GM19455 (cell line): ENCODE data around the gene WNT7A.

ENCODE experiments used
- ATAC-seq: cut with Tn5 transposase; IDR thresholded peaks from one replicate; pipeline ENCODE4 v1.9.1; 2021; ENCODE audit not compliant: unreplicated experiment

Gene WNT7A

DNA sequence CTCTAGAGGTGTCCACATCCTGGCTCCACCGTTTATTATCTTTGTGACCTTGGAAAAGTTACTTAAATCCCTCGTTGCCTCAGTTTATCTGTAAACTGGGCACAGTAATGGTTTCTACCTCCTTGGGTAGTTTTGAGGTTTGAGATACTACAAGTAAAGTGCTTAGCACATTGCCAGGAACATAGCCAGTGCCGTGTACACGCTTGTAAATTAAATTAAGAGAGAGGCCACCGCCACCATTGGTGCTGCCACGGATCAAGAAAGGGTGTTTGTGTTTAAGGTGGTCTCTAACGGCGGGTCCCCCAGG is 5.8 kb upstream of the WNT7A start:
- ATAC-seq = no peak

DNA sequence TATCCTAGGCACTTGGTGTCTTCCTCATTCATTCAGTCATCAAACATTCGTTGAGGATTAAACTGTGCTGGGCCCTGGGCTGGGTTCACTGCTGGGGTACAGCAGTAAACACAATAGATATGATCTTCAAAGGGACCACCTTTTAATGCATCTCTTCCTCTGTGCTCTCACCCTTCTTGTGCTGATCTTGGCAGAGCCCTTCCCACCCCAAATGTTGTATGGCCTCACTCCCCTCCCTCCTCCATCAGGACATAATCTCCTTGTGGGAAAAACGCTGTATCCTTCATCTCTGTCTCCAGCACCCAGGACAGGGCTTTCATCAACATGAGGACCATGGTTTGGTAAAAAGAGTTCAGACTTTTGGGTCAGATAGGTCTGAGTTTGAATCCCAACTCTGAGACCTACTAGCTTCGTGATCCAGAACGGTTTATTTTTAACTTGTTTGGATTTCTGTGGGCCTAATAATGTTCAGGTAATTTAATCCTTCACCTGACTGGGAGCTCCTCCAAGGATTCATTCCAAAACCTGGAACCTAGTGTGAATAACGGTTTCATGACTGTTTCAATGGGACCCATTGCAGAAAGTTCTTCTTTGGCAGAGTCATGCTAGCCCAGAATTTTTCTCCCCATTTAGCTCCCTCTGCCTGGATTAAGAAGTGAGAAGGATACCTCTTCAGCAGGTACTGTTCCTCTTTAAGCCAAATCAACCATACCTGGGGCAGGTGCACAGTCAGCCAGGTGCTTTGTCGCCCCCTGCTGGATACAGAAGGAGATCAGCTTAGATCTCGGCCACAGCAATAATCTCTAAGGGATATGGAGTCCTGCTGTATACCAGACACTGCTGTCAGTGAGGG is 5.2 kb upstream of the WNT7A start:
- ATAC-seq = peak; percentile 69

DNA sequence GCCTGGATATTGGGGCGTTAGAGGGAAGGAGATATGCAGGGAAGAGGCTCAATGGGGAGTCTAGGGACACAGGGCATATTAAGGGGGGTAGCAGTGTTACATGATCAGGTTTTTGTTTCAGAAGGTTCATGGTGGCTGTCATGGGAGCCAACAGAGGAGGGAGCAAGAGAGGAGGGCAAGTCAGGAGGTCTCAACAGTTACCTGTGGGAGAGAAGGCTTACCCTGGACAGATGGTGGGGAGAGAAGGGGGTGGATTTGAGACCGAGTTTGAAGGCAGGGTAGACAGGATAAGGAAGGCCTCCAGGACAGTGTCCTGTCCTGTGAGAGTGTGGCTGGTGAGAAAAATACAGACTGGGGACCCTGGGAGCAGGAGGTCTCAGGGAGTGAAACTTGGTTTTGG is 3.8 kb upstream of the WNT7A start:
- no peak for ATAC-seq

DNA sequence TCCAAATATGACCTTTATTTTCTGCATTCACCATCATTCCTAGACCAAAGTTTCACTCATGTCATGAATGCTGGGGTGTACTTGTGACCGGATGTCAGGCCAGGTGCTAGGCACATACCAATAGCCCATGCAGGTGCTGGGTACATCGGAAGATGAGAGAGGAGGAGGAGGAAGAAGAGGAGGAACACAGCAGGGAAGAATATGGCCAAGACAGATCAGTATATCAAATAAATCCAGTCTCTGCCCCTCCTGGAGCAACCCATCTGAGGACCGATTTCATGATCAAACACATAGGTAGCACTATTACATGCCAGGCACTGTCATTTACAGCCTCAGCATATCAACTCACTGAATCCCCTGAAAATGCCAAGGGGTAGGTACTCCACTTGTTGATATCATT is 3.0 kb upstream of the WNT7A start:
- ATAC-seq = no peak

DNA sequence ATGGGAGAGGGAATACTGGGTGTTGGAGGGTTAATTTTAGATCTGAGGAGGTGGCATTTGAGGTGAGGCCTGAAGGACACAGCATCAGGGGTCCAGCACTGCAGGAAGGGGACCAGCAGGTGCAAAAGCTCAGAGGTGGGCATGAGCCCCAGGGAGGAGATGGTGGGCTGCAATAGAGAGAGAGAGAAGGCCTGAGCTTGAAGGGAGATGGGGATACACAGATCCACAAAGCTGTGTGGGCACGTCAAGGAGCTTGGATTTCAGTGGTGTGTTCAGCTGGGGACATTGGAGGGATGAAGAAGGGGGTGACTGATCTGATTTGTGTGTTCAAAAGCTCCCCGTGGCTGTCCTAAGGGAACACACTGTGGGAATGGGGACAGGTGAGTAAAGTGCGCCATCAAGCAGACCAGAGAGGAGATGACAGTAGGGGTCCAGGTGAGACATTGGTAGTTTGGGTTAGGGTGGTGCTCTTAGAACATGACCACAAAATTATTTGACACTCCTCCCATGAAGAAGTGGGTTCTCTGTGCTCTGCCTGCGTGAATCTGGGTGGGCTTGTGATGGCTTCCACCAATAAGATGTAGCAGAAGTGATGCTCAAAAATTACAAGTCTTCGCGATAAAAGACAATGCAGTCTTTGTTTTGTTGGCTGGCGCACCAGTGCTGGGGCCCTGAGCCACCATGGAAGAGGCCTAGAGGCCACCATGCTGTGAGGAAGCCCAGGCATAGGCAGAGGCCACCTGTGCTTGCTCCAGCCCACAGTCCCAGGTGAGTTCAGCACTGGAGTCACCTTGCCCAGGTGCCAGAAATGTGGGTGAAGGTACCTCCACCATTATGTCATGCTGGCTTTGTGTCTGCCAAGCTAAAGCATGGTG is 1.9 kb upstream of the WNT7A start:
- ATAC-seq = no peak

DNA sequence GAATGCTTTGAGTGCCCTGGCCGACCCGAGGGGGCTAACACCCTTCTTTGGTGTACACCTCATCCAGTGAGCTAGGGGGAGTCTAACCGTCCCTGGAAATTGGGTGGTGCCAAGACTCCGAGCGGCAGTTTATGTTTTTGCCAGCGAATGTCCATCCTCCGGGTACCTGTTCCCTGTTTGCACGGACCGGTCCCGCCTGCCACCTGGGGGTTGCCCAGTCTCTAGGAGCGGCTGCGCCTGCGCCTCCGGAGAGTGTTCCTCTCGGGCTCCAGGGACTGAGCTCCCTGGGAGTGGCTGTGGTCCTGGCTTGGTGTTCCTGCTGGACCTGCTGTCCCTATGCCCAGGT is 913 bp upstream of the WNT7A start:
- ATAC-seq = no peak

DNA sequence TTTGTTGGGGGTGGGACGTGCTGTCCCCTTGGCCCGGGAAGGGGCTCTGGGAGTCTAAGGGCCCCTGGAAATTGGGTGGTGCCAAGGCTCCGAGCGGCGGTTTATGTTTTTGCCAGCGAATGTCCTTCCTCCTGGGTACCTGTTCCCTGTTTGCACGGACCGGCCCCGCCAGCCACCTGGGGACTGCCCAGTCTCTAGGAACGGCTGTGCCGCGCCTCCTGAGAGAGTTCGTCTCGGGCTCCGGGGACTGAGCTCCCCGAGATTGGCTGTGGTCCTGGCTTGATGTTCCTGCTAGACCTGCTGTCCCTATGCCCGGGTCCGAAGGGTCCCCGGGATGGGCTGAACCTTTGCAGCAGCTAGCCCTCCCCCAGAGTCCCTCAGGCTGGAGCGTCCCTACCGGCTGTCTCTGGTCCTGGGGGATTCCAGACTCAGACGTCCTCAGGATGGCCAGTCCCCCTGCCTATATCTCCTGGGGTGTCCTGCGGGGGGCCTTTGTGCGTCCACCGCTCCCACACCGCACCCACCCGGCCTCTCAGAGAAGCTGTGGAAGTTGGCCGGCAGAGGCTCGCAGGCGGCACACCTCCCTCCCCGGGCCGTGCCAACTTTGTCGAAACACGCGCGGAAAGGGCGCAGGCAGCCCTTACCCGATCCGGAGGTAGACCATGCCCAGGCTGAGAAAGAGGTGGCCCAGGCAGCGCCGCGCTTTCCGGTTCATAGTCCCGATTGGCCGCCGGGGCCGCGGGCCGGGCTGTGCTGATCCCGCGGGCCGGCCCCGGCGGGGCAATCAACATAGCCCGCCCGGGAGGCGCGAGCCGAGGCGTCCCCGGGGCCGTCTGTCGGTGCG is 547 bp downstream of the WNT7A start:
- ATAC-seq = no peak

DNA sequence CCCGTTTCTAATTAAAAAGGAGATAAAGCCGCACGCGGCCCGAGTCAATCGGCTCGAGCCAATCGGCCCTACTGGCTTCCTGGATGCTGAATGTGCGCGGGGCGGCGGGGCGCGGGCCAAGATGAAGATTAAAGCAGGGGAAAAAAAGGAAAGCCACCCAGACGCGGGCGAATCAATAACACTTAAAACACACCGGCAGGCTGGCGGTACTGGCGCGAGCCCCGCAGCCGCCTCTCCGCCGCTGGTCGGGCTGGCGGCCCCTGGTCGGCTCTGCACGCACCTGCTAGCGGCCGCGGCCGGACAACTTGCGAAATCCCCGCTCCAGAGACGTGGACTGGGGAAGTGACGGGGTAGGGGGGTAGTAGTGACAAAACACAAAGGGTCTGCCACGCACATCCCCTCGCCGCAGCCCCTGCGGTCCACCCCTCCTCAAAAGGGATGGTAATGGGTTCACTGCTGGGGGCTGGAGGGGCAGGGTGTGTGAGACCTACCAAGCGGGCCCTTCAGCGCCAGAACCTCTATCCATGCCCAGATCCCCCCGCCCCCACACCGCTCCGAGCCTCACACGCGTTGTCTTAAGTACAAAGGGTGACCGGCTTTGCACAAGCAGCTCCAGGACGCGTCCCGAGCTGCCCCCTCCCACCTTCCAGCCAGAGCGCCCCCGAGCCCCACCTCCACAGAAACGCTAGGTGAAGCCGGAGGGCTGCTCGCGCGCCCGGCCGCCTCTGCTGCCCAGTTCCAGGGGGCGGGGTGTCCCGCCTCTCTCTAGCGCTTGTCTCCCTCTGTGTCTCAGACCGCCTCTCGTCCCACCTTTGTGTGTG is 1.4 kb downstream of the WNT7A start:
- no peak for ATAC-seq

DNA sequence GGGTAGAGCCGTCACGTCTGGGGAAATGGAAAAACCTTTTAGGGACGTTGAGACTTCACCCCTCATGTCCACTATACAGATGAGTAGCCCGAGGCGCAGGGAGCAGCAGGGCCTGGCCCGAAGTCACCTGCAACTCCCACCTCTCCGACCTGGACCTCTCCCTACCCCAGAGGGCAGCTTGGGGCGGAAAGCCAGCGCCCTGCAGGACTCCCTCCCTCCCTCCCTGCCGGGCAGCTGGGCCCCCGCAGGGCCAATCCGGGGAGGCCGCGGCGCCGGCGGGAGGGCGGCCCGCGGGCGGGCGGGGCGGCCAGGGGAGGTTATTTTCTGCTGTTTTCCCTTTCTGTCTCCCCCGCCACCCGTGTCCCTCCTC is 2.0 kb downstream of the WNT7A start:
- no peak for ATAC-seq

DNA sequence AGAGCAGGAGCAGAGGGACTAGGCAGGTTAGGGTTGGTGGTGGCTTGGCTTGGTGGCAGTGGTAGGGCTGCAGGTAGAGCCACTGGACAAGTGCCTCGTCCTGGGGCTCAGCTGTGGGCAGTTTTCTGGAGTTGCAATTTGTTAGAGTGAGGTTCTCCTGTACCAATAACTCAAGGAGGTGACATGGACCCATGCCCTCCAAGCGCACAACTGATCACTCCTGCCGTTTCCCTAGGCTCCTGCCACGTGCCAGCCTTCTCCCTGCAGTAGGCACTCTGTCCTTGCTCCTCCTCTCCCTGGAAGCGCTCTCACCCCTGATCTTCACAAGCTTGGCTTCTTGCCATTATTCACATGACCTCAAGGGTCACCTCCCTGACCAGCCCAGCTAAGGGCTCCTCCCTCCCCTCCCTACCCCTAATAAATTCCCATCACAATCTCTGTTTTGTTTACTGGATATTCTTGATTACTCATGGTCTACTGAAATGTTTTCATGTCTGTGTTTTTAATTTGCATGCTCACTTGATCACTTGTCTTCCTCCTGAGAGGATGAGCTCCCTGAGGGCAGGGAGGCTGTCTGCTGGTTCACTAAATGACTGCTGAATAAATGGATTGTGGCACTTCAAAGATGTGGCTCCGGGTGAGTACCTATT is 3.3 kb downstream of the WNT7A start:
- ATAC-seq = no peak

DNA sequence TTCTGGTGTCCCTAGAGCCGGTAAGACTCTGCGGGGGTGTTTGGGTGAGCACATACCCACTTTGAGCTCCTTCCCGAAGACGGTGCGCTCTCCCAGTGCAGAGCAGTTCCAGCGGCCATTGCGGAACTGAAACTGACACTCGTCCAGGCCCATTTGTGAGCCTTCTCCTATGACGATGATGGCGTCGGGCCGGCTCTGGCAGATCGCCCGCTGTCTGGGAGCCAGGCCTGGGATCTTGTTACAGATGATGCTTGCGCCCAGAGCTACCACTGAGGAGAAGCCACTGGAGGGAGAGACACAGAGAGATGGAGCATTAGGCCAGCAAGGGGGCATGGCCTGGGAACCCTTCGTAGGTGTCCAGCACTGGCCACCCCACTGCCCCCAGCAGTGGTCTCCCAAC is 5.0 kb downstream of the WNT7A start:
- no peak for ATAC-seq

DNA sequence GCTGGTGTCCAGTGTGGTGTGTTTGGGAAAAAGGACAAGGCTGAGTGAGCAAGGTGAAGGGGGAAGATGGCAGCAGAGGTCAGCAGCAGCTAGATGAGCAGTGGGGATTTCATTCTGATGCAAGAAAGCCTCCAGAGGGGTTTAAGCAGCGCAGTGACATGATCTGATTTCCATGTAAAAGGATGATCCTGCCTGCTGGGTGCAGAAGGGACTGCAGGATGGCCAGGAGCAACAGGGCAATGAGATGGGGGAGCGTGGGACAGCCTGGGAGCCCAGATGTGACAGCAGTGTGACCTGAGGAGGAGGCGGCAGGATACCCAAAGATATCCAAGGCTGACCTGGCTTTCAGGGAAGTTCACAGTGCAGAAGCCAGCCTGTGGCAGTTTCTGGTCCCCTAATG is 6.1 kb downstream of the WNT7A start:
- no peak for ATAC-seq

DNA sequence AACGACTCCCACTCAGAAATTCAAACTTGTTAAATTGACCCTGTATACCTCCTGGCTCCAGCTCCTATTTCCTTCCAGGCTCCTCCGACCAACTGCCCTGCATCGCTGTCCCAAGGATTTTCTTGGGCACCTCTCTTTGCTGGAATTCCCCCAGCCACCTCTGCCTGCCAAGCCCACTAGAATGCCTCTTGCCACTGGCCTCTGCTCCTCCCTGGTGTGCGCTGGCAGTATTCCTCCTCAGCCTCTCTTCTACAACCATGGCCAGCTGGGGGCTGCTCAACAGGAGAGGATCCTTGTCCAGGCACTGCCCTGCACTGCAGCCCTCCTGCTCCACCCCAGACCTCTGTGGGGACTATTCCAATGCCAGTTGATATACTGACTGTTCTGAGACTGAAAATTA is 7.4 kb downstream of the WNT7A start:
- ATAC-seq = no peak

DNA sequence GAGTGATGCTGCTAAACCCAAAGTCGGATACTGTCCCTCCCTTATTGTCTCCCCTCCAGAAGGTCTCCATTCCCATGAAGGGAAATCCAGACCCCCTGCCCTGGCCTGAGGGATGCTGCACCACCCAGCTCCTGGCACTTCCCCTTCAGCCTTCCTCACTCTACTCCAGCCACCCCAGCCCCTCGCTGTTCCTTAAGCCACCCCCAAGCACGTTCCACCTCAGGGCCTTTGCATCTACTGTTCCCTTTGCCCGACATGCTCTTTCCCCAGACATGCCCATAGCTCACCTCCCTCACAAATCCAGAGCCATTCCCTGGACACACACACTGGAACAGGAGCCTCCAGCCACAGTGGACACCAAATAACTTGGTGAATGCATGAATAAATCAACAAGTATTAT is 8.1 kb downstream of the WNT7A start:
- ATAC-seq = no peak

DNA sequence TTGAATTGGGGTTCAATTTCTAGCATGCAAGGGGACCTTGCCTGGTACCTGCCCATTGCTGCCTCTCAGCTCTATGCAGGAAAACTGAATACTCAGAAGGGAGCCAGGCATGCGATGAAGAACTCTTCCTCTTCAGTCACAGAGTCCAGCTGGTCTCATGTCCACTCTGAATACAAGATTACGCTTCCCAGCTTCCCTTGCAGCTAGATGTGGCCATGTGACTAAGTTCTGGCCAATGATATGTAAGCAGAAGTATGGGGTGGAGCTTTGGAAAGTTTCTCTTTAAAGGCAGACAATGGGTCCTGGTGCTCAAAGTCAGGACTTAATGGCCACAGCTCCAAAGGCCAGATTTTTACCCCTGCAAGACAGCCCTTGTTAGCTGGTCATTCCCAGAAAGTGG is 9.0 kb downstream of the WNT7A start:
- no peak for ATAC-seq

DNA sequence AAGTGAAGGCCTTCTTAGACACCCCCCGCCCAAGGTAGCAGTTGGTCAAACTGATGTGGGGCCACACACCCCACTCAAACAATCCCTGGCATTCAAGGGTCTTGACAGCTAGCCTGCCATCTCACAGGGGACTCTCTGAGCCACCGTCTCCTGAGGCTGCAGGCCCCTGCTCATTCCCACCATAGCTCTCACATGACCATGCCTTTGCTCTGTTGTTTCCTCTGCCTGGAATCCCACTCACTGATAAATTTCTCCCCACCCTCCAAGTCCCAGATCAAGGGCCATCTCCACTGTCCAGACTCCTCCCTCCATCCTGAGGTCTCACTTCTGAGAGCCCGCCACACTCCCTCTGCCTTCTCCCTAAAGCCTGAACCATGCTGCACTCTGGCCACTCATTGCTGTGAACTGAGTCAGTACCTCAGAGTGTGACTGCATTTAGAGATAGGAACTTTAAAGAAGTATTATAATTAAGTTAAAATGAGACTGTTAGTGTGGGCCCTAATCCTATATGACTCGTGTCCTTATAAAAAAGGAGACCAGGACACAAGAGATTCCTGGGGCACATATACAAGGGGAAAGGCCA is 10.0 kb downstream of the WNT7A start:
- ATAC-seq = no peak

DNA sequence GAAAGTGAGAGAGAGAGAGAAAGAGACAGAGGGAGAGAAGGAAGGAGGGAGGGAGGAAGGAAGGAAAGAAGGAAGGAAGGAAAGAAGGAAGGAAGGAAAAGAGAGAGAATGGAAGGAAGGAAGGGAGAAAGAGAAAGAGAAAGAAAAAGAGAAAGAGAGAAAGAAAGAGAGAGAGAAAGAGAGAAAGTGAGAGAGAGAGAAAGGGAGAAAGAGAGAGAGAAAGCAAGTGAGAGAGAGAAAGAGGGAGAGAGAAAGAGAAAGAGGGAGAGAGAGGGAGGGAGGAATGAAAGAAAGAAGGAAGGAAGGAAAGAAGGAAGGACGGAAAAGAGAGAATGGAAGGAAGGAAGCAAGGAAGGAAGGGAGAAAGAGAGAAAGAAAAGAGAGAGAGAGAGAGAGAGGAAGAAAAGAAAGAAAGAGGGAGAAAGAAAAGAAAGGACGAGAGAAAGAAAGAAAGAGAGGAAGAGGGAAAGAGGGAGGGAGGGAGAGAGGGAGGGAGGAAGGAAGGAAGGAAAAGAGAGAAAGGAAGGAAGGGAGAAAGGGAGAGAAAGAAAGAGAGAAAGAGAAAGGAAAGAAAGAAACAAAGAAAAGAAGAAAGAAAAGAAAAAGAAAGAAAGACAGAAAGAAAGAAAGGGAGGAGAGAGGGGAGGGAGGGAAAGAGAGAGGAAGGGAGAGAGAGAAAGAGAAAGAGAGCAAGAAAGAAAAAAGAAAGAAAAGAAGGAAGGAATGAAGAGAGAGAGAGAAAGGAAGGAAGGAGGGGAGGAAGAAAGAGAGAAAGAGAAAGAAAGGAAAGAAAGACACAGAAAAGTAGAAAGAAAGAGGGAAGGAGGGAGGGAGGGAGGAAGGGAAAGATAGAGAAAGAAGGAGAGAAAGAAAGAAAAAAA is 10.8 kb downstream of the WNT7A start:
- ATAC-seq = no peak

DNA sequence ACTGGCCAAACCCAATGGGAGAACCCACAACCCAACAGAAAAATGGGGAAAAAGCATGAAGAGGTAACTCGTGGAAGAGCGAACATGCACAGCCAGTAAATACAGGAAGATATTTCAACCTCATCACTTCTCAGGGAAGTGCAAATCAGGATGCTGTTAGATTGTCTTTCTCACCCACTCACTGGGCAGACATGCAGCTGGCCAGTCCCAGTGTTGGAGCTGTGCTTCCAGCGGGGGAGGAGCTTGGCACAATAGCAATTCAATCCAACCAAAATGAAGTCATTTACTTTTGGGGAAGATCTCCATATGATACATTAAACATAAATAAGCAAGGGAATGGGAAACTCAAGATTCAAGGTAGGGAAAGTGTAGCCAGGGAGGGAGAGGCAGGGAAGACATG is 12.1 kb downstream of the WNT7A start:
- ATAC-seq = no peak
